ENCODE results near the gene SARS1. TPM values are rescaled to one million over a fixed set of nuclear protein-coding genes. Genes with fewer than 3 reads are reported as not detected.
"Not testable (repeated sequence)": the region's sequence is repeated elsewhere in the genome, so short reads cannot be mapped to it uniquely, and the experiment has no call there.

The SARS1 gene
- polyA plus RNA-seq, 12 donors = 70.1 to 99.2 (median 84.2) TPM; not detected in 1

- DNase-seq = no peak
These were observed 59.3 kb downstream of the SARS1 start for GRCh38 chr1:109272831-109273547.

- no peak for DNase-seq
These were observed 60.0 kb downstream of the SARS1 start for GRCh38 chr1:109273570-109274288.

- no peak for DNase-seq
These were observed 61.1 kb downstream of the SARS1 start for GRCh38 chr1:109274533-109275476.

- no peak for DNase-seq
These were observed 62.1 kb downstream of the SARS1 start for GRCh38 chr1:109275706-109276345.

- DNase-seq = peak; percentile 65
These were observed 63.9 kb downstream of the SARS1 start for GRCh38 chr1:109277434-109278204.

- DNase-seq = no peak
These were observed 66.0 kb downstream of the SARS1 start for GRCh38 chr1:109279615-109280278.

- no peak for DNase-seq
These were observed 67.1 kb downstream of the SARS1 start for GRCh38 chr1:109280862-109281261.

- no peak for DNase-seq
These were observed 68.2 kb downstream of the SARS1 start for GRCh38 chr1:109281680-109282496.

- no peak for DNase-seq
These were observed 68.8 kb downstream of the SARS1 start for GRCh38 chr1:109282497-109282951.

- DNase-seq = peak; percentile 96
These were observed 69.4 kb downstream of the SARS1 start, which contains the start of gene PSRC1 for GRCh38 chr1:109282952-109283747. Gene PSRC1, minus strand, starts transcription at chr1:109283145.

- DNase-seq = no peak
These were observed 70.3 kb downstream of the SARS1 start for GRCh38 chr1:109283748-109284600.

GRCh38 chr1:109286762-109287161 is 73.0 kb downstream of the SARS1 start:
- not testable (repeated sequence) for DNase-seq

Other genes starting within 250 kb of the SARS1 start
- gene WDR47, start 171.8 kb upstream of the SARS1 start, polyA plus RNA-seq (ENCODE audit: insufficient read length in 12 of 12) = 10 to 100 TPM in 11 of 12 donors, not detected in 1; 11.2 to 30.8 (median 13.0) TPM
- 10 to 100 TPM in 11 of 12 donors, not detected in 1; 13.5 to 65.1 (median 49.6) TPM for gene TAF13, start 137.9 kb upstream of the SARS1 start, polyA plus RNA-seq (ENCODE audit: insufficient read length in 12 of 12)
- 10 to 100 TPM in 11 of 12 donors, not detected in 1; 36.6 to 49.2 (median 42.4) TPM for gene TMEM167B, start 123.2 kb upstream of the SARS1 start, polyA plus RNA-seq (ENCODE audit: insufficient read length in 12 of 12)
- gene ELAPOR1, start 99.8 kb upstream of the SARS1 start, polyA plus RNA-seq (ENCODE audit: insufficient read length in 12 of 12) = 1 to 10 TPM in 1 of 12 donors, under 1 TPM in 10, not detected in 1; 0.20 to 1.7 (median 0.49) TPM
- 10 to 100 TPM in 2 of 12 donors, 1 to 10 TPM in 9, not detected in 1; 3.5 to 16.7 (median 4.7) TPM for gene CELSR2, start 35.6 kb downstream of the SARS1 start, polyA plus RNA-seq (ENCODE audit: insufficient read length in 12 of 12)
- gene PSRC1, start 69.2 kb downstream of the SARS1 start, polyA plus RNA-seq (ENCODE audit: insufficient read length in 12 of 12) = 10 to 100 TPM in 8 of 12 donors, 1 to 10 TPM in 3, not detected in 1; 8.3 to 25.4 (median 12.7) TPM
- 1 to 10 TPM in 3 of 12 donors, under 1 TPM in 7, not detected in 2; 0.26 to 1.3 (median 0.55) TPM for gene MYBPHL, start 93.1 kb downstream of the SARS1 start, polyA plus RNA-seq (ENCODE audit: insufficient read length in 12 of 12)
- 10 to 100 TPM in 11 of 12 donors, not detected in 1; 20.0 to 42.1 (median 34.6) TPM for gene SORT1, start 184.0 kb downstream of the SARS1 start, polyA plus RNA-seq (ENCODE audit: insufficient read length in 12 of 12)
- 10 to 100 TPM in 11 of 12 donors, not detected in 1; 32.0 to 84.2 (median 70.4) TPM for gene PSMA5, start 212.5 kb downstream of the SARS1 start, polyA plus RNA-seq (ENCODE audit: insufficient read length in 12 of 12)